ENCODE data around the gene TMEM151B.

Gene TMEM151B

GRCh38 chr6:44278774-44279697 lies 8.8 kb downstream of the TMEM151B start:
- DNase-seq (ENCODE audit: low read depth in 2 of 2), result no peak

- no peak for DNase-seq (ENCODE audit: low read depth in 2 of 2)
Observed at GRCh38 chr6:44284121-44284520, 13.9 kb downstream of the TMEM151B start.

GRCh38 chr6:44284867-44285266 lies 14.6 kb downstream of the TMEM151B start:
- no peak for DNase-seq (ENCODE audit: low read depth in 2 of 2)

GRCh38 chr6:44285552-44286284 lies 15.5 kb downstream of the TMEM151B start:
- DNase-seq (ENCODE audit: low read depth in 2 of 2), result no peak

GRCh38 chr6:44286285-44286565 lies 16.0 kb downstream of the TMEM151B start:
- no peak for DNase-seq (ENCODE audit: low read depth in 2 of 2)

GRCh38 chr6:44286747-44287146 lies 16.5 kb downstream of the TMEM151B start:
- no peak for DNase-seq (ENCODE audit: low read depth in 2 of 2)

- no peak for DNase-seq (ENCODE audit: low read depth in 2 of 2)
Observed at GRCh38 chr6:44289726-44290260, 19.5 kb downstream of the TMEM151B start.

GRCh38 chr6:44291841-44292240 lies 21.6 kb downstream of the TMEM151B start:
- DNase-seq (ENCODE audit: low read depth in 2 of 2), result no peak

- no peak for DNase-seq (ENCODE audit: low read depth in 2 of 2)
Observed at GRCh38 chr6:44292661-44293365, 22.6 kb downstream of the TMEM151B start.

- DNase-seq (ENCODE audit: low read depth in 2 of 2), result no peak
Observed at GRCh38 chr6:44294832-44295791, 24.9 kb downstream of the TMEM151B start.

- no peak for DNase-seq (ENCODE audit: low read depth in 2 of 2)
Observed at GRCh38 chr6:44297063-44298038, 27.1 kb downstream of the TMEM151B start.

GRCh38 chr6:44298055-44298803 lies 28.0 kb downstream of the TMEM151B start:
- no peak for DNase-seq (ENCODE audit: low read depth in 2 of 2)

GRCh38 chr6:44298864-44299263 lies 28.6 kb downstream of the TMEM151B start:
- DNase-seq (ENCODE audit: low read depth in 2 of 2), result no peak

- no peak for DNase-seq (ENCODE audit: low read depth in 2 of 2)
Observed at GRCh38 chr6:44300292-44300823, 30.1 kb downstream of the TMEM151B start.

GRCh38 chr6:44301106-44301505 lies 30.9 kb downstream of the TMEM151B start:
- no peak for DNase-seq (ENCODE audit: low read depth in 2 of 2)

- no peak for DNase-seq (ENCODE audit: low read depth in 2 of 2)
Observed at GRCh38 chr6:44301782-44302564, 31.7 kb downstream of the TMEM151B start.

GRCh38 chr6:44302856-44303255 lies 32.6 kb downstream of the TMEM151B start:
- DNase-seq (ENCODE audit: low read depth in 2 of 2), result no peak

- no peak for DNase-seq (ENCODE audit: low read depth in 2 of 2)
Observed at GRCh38 chr6:44303842-44304241, 33.6 kb downstream of the TMEM151B start.

All from fibroblast of skin of left biceps (primary cell).